Measurements from ENCODE around the gene FTH1.
A peak's percentile ranks its signal among the peaks of the same experiment; 100 is the strongest.

GRCh38 chr11:61917334-61918109 lies 49.9 kb downstream of the FTH1 start, which contains the start of gene RAB3IL1:
- TF ChIP-seq JUND (IDR thresholded peaks at IDR 0.05; ENCODE audit: low read length) (no peak), USF2 (IDR thresholded peaks at IDR 0.05; ENCODE audit: low read length) (peak; percentile 92), POLR2AphosphoS5 (IDR thresholded peaks at IDR 0.05; ENCODE audit: low read depth, low read length) (no peak), YY1 (IDR thresholded peaks at IDR 0.05; ENCODE audit: low read depth, low read length) (no peak), CTCF (IDR thresholded peaks at IDR 0.05; ENCODE audit: control extremely low read depth in 1 of 3, insufficient read depth in 1 of 3, low read depth in 1 of 3, low read length in 3 of 3) (no peak), TEAD4 (IDR thresholded peaks at IDR 0.05; ENCODE audit: low read depth, low read length) (no peak), ASH2L (IDR thresholded peaks at IDR 0.05; ENCODE audit: low read length) (no peak), EZH2 (IDR thresholded peaks at IDR 0.05; ENCODE audit: low read depth, low read length, severe bottlenecking) (no peak)

Data from H1 (cell line).